GM06990 (cell line): ENCODE data around the gene DENND1A.
"Not testable (repeated sequence)": the region's sequence is repeated elsewhere in the genome, so short reads cannot be mapped to it uniquely, and the experiment has no call there.

Source experiments
- DNase-seq: peaks from one replicate; pipeline ENCODE4 v3.0.0-alpha.2; 2011; ENCODE audit not compliant: insufficient read length; ENCODE audit errors: extremely low read depth
- H3K27me3 ChIP-seq: replicated peaks from 2 replicates; pipeline ENCODE4 v1.6.0; 2011; ENCODE audit warnings: low read length; ENCODE audit not compliant: control insufficient read depth, insufficient read depth
- H3K36me3 ChIP-seq: 2 replicates; pipeline ENCODE4 v1.5.1; 2011; ENCODE audit warnings: low read length; ENCODE audit not compliant: control insufficient read depth, insufficient read depth
- H3K4me3 ChIP-seq: replicated peaks from 2 replicates; pipeline ENCODE4 v1.5.1; 2011; ENCODE audit warnings: low read depth, mild to moderate bottlenecking, control low read depth, low read length
- CTCF ChIP-seq: IDR thresholded peaks from 2 replicates; pipeline ENCODE4 v1.5.1; 2011; ENCODE audit warnings: low read length, control low read depth, mild to moderate bottlenecking, inconsistent platforms; ENCODE audit not compliant: insufficient read depth, poor library complexity, severe bottlenecking

DENND1A gene

GRCh38 chr9:123816817-123817472 lies 113.0 kb downstream of the DENND1A start:
- no peaks in the 10 kb centered on the region for H3K27me3 ChIP-seq
- H3K4me3 ChIP-seq: no peak overlapping the region
- H3K36me3 ChIP-seq: no peaks in the 10 kb centered on the region
- no peak for TF ChIP-seq CTCF
- DNase-seq: no peak

GRCh38 chr9:123815856-123816255 lies 114.1 kb downstream of the DENND1A start:
- not testable (repeated sequence) for H3K27me3 ChIP-seq, DNase-seq, H3K36me3 ChIP-seq, H3K4me3 ChIP-seq

- no peaks in the 10 kb centered on the region for H3K27me3 ChIP-seq
- no peaks in the 10 kb centered on the region for H3K36me3 ChIP-seq
- DNase-seq: no peak
- H3K4me3 ChIP-seq: no peak overlapping the region
- no peak for TF ChIP-seq CTCF
Observed at GRCh38 chr9:123814496-123814895, 115.4 kb downstream of the DENND1A start.

- DNase-seq: no peak
- Histone ChIP-seq H3K27me3 (no peaks in the 10 kb centered on the region), H3K36me3 (no peaks in the 10 kb centered on the region), H3K4me3 (no peak overlapping the region)
- no peak for TF ChIP-seq CTCF
Observed at GRCh38 chr9:123812984-123813383, 116.9 kb downstream of the DENND1A start.

GRCh38 chr9:123807251-123807650 lies 122.7 kb downstream of the DENND1A start:
- H3K36me3 ChIP-seq: no peaks in the 10 kb centered on the region
- H3K27me3 ChIP-seq: no peaks in the 10 kb centered on the region
- DNase-seq: no peak
- no peak for TF ChIP-seq CTCF
- H3K4me3 ChIP-seq: no peak overlapping the region

GRCh38 chr9:123806829-123807228 lies 123.1 kb downstream of the DENND1A start:
- DNase-seq: no peak
- TF ChIP-seq CTCF: no peak
- Histone ChIP-seq H3K27me3 (no peaks in the 10 kb centered on the region), H3K36me3 (no peaks in the 10 kb centered on the region), H3K4me3 (no peak overlapping the region)
